Stomach smooth muscle (tissue), 2 donors: ENCODE data around the gene OR5T1.

Experiments used
- H3K27ac ChIP-seq: one replicate; pipeline ENCODE4 v1.7.0; 2013; ENCODE audit warnings: mild to moderate bottlenecking, low read length, inconsistent platforms
- H3K27me3 ChIP-seq, 2 donors: one replicate each; pipeline ENCODE4 v1.7.0; 2013; ENCODE audit warnings: low read length in 2 of 2; ENCODE audit not compliant: insufficient read depth in 2 of 2, control insufficient read depth in 1 of 2
- H3K36me3 ChIP-seq, 2 donors: one replicate each; pipeline ENCODE4 v1.7.0; 2013; ENCODE audit warnings: low read length in 2 of 2; ENCODE audit not compliant: control insufficient read depth in 2 of 2, insufficient read depth in 2 of 2
- H3K4me1 ChIP-seq: one replicate; pipeline ENCODE4 v1.7.0; 2013; ENCODE audit warnings: low read length; ENCODE audit not compliant: control insufficient read depth, insufficient read depth
- H3K4me3 ChIP-seq, 2 donors: one replicate each; pipeline ENCODE4 v1.7.0; 2013; ENCODE audit warnings: low read length in 2 of 2
- H3K9ac ChIP-seq, 2 donors: one replicate each; pipeline ENCODE4 v1.7.0; 2013; ENCODE audit warnings: low read length in 2 of 2, mild to moderate bottlenecking in 1 of 2
- H3K9me3 ChIP-seq, 2 donors: one replicate each; pipeline ENCODE4 v1.7.0; 2013; ENCODE audit warnings: low read length in 2 of 2; ENCODE audit not compliant: control insufficient read depth in 2 of 2
- donor health status: healthy.
- donor health status: Pancreatic carcinoma.

OR5T1 gene

DNA sequence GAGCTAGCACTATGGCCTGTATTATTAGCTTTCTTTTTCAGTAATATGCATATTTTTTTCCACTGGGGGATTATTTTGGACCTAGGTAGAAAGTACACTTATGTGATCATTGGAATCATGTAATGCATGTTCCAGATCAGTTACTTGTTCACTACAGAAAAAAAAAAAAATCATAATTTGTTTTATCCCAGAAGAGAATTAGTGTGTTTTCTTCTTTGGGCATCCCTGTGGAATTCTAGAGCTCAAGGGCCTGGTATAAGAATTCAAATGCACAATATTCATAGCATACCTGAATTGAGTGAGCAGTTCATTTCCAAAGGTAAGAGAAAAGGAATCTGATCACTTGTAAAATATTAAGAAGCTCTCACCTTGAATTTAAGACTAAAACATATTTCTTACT is at the start of gene OR5T1:
OR5T1 (plus strand) TSS at position 301 of the 400 bp plus-strand sequence. CDS start 1,485 bp downstream, outside the sequence.
- Histone ChIP-seq H3K9me3 (no peaks in the 10 kb centered on the region), H3K27ac (no peak within 1 kb of the TSS), H3K9ac (no peak within 1 kb of the TSS), H3K27me3 (no peaks in the 10 kb centered on the region), H3K4me1 (no peaks in the 10 kb centered on the region), H3K4me3 (no peak within 1 kb of the TSS), H3K36me3 (no peaks in the 10 kb centered on the region)

DNA sequence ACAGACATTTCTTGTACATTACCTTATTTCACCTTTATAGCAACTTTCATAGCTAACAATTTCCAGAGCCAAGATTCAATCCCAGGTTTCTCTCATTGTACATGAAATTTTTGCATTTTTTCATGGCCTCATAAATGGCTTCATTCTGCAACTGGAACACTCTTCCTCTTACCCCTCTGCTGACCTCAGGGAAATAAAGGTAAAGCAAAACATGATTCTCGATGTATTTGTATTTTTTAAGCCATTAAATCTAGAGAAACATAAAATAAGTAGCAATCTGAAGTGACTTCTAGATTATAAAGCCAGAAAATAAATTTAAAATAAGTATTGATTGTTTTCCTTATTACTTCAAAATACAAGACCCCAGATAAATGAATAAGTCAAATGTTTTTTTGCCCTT is 39.8 kb upstream of the OR5T1 start, which contains the start of gene OR5T2:
OR5T2 (minus strand) TSS at position 101 of the 400 bp plus-strand sequence. CDS start 1,193 bp downstream, outside the sequence.
- H3K36me3 ChIP-seq, result no peaks in the 10 kb centered on the region
- H3K9me3 ChIP-seq, result peaks cover 0 to 2% of the 10 kb centered on the region in 2 donors
- H3K27me3 ChIP-seq, result no peaks in the 10 kb centered on the region
- no peaks in the 10 kb centered on the region for H3K4me1 ChIP-seq
- no peak within 1 kb of the TSS for H3K27ac ChIP-seq
- H3K4me3 ChIP-seq, result no peak within 1 kb of the TSS
- no peak within 1 kb of the TSS for H3K9ac ChIP-seq

GRCh38 chr11:56251954-56252353 is 22.0 kb upstream of the OR5T1 start, which contains the start of gene OR5T3:
Gene OR5T3 (plus strand): TSS chr11:56252254. CDS start chr11:56252254, 0 bp downstream.
- H3K9ac ChIP-seq, result no peak within 1 kb of the TSS
- H3K4me3 ChIP-seq, result no peak within 1 kb of the TSS
- no peaks in the 10 kb centered on the region for H3K9me3 ChIP-seq
- no peaks in the 10 kb centered on the region for H3K36me3 ChIP-seq
- H3K27ac ChIP-seq, result no peak within 1 kb of the TSS
- no peaks in the 10 kb centered on the region for H3K27me3 ChIP-seq
- no peaks in the 10 kb centered on the region for H3K4me1 ChIP-seq

DNA sequence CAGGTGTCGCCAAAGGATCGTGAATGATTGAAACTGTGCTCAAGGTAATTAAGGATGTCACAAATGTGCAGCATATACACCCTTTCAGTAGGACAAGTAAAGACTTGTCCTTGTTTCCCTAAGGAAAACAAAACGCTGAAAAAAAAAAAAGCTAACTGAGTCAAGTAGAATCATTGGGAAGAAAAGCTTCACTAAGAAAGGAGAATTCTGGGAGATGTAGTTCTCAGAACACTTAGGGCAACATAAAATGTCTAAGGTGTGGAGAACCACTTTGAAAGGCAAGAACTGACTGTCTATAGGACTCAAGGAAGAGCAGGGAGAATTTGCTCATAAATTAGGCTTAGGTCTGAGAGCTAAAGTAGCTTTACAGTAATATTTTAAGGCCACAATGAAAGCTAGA is 2.9 kb upstream of the OR5T1 start:
- H3K4me1 ChIP-seq, result no peaks in the 10 kb centered on the region
- H3K9me3 ChIP-seq, result no peaks in the 10 kb centered on the region
- H3K27ac ChIP-seq, result no peak overlapping the region
- no peaks in the 10 kb centered on the region for H3K27me3 ChIP-seq
- no peaks in the 10 kb centered on the region for H3K36me3 ChIP-seq
- no peak overlapping the region for H3K9ac ChIP-seq
- no peak overlapping the region for H3K4me3 ChIP-seq

- H3K4me3 ChIP-seq, result no peak within 1 kb of the TSS
- no peaks in the 10 kb centered on the region for H3K4me1 ChIP-seq
- H3K36me3 ChIP-seq, result no peaks in the 10 kb centered on the region
- H3K9ac ChIP-seq, result no peak within 1 kb of the TSS
- no peak within 1 kb of the TSS for H3K27ac ChIP-seq
- H3K9me3 ChIP-seq, result no peaks in the 10 kb centered on the region
- H3K27me3 ChIP-seq, result no peaks in the 10 kb centered on the region
Measured at GRCh38 chr11:56292154-56292553, 18.2 kb downstream of the OR5T1 start, which contains the start of gene OR8H1. Gene OR8H1 (minus strand): TSS chr11:56292254. CDS start chr11:56291062, 1,192 bp downstream.

- H3K27me3 ChIP-seq, result no peaks in the 10 kb centered on the region
- no peaks in the 10 kb centered on the region for H3K36me3 ChIP-seq
- no peak overlapping the region for H3K9ac ChIP-seq
- H3K4me1 ChIP-seq, result no peaks in the 10 kb centered on the region
- no peak overlapping the region for H3K27ac ChIP-seq
- H3K4me3 ChIP-seq, result no peak overlapping the region
- no peaks in the 10 kb centered on the region for H3K9me3 ChIP-seq
Measured at GRCh38 chr11:56296898-56297297, 22.9 kb downstream of the OR5T1 start.

DNA sequence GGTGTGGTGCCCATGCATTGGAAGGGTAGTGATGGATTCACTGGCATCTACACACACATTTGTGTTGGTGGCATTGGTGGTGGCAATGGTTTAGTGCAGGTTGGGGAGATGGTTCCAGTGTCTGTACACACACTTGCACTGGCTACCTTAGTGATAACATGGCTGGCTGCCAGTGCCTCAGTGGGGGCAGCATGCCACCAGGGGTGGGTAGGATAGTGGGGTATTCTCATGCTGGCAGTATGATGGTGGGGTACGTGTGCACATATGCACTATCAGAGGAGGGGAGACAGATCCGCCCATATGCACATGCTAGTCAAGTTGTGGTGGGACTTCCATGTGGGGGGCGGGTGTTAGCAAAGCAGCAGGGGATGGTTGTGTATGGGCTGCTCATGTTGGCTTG is 33.9 kb downstream of the OR5T1 start:
- Histone ChIP-seq H3K27ac (no peak overlapping the region), H3K36me3 (no peaks in the 10 kb centered on the region), H3K9ac (no peak overlapping the region), H3K4me1 (no peaks in the 10 kb centered on the region), H3K4me3 (no peak overlapping the region), H3K27me3 (no peaks in the 10 kb centered on the region), H3K9me3 (peaks cover 0 to 5% of the 10 kb centered on the region in 2 donors)

DNA sequence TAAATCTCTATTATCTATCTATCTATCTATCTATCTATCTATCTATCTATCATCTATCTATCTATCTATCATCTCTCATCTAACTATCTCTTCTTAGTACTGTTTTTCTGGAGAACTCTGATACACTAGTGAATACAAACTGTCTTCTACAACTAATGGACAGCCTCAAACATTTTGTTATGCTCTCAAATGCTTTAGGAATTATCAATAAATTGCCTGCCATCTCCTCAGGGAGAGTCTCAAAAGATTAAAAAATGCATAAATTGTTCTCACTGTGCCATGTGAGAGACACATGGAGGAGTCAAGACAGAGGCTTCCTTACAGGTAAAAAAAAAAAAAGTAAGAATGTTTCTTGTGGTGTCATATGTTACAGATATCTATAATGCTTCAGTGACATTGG is 40.9 kb downstream of the OR5T1 start, which contains the start of gene OR8K3:
OR8K3 (plus strand) TSS at position 301 of the 400 bp plus-strand sequence. CDS start 3,163 bp downstream, outside the sequence.
- H3K4me3 ChIP-seq, result no peak within 1 kb of the TSS
- no peak within 1 kb of the TSS for H3K9ac ChIP-seq
- no peaks in the 10 kb centered on the region for H3K27me3 ChIP-seq
- H3K4me1 ChIP-seq, result no peaks in the 10 kb centered on the region
- no peaks in the 10 kb centered on the region for H3K36me3 ChIP-seq
- H3K27ac ChIP-seq, result no peak within 1 kb of the TSS
- H3K9me3 ChIP-seq, result no peaks in the 10 kb centered on the region
